Colon (tissue), 2 donors: ENCODE results near the gene TMEFF2.

Experiments used
- FAIRE-seq: peaks from 2 replicates; lab custom pipeline; 2012; peaks lifted over from hg19 to GRCh38; lab: Jason Lieb, UNC
- donor health status: control.
- donor health status: control.

TMEFF2 gene

DNA sequence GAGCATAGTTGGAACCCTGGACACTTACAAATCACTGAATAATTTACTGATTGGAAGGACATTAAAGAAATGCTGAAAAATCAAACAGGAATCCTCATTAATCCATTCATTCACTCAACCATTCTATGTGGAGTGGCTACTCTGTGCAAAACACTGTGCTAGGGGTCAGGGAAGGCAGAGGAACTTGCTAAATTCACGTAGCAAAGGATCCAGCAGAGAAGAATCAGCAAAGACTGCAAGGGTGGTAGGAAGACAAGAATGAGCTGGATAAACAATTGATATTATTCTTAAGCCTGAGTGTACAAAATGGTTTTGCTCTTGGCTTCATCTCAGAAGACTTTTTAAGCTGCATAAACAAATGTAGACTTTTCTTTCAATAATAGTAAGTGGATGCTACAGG, 183.5 kb downstream of the TMEFF2 start:
- FAIRE-seq: no peak

DNA sequence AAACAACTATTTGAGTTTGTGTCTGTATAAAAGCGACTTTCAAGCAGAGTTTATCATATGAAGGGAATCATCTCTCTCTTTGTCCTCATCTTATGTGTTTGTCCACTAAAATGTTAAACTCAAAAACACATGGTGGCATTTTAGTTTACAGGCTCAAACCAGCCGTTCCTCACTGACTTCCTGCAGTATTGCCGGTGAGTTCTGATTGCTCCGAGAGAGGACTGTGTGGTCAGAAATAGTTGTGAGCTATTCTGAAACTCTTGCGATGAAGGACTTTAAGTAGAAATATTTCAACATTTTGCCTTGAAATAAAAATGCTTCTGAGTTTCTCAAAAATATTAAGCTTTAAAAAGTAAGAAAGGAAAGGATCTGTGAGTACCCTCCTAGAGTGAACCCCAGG, 184.7 kb downstream of the TMEFF2 start:
- FAIRE-seq: no peak

DNA sequence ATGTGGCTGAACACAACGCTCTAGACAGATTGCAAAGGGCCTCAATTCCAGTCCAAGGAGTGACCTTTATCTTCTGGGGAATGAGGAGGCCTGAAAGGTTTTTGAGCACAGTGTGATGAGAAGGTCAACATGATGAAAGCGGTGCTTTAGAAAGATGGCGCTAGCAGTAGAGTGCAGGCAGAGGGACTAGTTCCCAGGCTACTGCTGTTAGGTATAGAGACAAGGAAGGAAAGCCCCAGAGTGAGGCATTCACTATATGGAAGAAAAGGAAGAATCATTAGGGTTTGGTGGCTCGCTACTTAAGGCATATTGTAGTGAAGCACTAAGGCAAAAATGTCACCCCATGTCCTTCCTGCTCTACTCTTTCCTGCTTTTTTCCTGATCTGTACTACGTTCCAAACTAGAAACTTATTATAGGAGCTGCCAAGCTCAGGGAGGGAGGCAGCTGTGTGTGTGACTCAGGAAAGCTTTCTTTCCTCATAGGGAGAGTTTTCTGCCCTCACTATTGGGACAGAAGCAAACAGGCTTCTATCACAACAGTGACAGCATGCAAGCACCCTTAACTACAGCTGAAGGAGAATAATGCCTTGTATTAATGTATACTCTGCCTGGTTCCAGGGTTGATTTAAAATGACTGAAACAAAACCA, 187.0 kb downstream of the TMEFF2 start:
- FAIRE-seq: no peak

- no peak for FAIRE-seq
Measured at GRCh38 chr2:192005211-192005610, 189.5 kb downstream of the TMEFF2 start.

GRCh38 chr2:192004188-192004963, 190.4 kb downstream of the TMEFF2 start:
- FAIRE-seq: no peak

DNA sequence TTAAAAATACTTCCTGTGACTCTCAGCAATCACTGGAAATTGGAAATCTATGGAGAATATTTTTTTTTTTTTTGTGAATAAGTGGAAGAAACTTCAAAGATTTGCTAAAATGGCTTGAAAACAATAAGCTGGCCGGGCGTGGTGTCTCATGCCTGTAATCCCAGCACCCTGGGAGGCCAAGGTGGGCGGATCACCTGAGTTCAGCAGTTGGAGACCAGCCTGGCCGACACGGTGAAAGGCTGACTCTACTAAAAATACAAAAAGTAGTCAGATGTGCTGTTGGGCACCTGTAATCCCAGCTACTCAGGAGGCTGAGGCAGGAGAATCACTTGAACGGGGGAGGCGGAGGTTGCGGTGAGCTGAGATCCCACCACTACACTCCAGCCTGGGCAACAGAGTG, 192.3 kb downstream of the TMEFF2 start:
- FAIRE-seq: no peak

DNA sequence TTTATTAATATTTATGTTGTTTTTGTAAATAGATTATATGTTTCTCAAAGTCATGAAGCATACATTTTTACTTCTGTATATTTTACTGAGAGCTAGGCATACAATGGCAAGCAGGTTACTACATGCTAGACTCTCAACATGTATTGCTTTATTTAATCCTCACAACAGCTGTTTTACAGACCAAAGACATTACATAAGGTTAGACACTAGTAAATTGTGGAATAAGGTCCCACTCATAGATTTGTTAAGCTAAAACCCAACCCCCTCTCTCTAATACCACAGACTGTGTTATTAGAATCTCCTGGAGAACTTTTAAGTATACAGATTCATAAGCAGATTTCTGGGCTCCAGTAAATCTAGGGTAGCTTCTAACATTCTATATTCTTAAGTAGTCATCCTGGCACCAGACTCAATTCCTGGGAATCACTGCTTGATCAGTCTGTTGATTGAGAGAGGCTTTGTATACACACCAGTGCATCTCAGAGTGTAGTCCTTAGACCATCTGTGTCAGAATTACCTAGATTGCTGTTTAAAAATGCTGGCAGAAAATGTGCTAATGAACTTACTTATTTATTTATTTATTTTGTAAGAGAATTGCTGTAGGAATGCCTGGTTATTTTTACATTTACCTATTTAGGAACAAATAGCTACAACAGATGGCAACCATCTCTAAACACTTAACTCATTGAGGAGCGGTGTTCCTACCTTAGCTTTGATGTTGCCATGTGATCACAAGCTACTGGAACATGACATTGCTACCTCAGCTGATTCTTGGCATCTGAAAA, 194.3 kb downstream of the TMEFF2 start:
- no peak for FAIRE-seq

GRCh38 chr2:191999101-191999841, 195.5 kb downstream of the TMEFF2 start:
- no peak for FAIRE-seq

DNA sequence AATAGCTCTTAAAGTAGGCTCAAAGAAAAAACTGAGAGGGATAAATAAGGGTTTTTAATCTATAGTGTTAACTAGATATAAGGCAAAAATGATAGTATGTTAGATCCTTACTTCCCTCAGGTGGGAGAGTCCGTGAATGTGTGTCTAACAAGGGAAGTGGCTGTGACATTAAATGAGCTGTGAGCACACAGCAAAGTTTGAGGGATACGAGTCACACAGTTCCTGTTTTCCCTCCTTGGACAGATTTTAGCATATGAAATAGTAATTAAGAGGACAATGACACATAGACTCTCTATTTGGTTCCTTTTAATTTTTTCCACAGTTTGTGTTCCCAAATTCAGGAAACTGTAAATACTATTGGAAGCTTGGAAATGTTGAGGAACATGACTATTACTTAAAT, 199.4 kb downstream of the TMEFF2 start:
- no peak for FAIRE-seq

- no peak for FAIRE-seq
Measured at GRCh38 chr2:191994749-191995148, 200.0 kb downstream of the TMEFF2 start.

DNA sequence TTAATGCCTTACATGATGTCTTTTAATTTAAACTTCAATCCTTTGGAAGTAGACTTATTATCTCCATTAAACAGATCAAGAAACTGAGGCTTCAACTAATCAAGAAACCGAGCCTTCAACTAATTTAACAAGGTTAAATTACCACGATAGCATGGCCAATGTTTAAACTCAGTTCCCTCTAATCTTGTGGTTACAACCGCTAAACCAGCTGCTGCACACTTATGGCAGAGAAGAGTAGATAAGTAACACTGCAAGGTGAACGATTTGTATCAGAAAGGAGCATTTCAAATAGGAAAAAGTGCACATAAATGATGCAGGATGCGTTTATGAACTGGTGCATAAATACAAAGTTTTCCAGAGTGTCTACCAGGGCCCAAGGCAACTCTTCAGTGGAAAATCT, 203.3 kb downstream of the TMEFF2 start:
- no peak for FAIRE-seq

- no peak for FAIRE-seq
Measured at GRCh38 chr2:191985740-191986139, 209.0 kb downstream of the TMEFF2 start.

DNA sequence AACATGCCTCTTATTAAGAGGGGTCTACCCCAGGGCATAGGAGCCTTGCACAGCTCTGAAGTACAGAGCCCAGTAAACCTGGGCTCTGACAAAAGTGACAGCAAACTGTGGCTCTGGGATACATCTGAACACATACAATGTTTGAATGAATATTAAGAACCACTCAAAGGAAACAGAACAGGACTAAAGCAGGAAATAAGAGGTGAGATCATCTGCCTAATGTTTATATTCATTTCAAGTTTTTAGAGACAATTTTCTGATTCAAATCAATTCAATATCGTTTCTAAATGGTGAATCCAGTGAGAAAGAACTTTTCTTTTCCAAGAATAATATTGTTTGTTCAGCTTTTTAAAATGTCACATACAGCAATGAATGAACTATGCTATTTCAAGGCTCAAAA, 211.1 kb downstream of the TMEFF2 start:
- FAIRE-seq: no peak

DNA sequence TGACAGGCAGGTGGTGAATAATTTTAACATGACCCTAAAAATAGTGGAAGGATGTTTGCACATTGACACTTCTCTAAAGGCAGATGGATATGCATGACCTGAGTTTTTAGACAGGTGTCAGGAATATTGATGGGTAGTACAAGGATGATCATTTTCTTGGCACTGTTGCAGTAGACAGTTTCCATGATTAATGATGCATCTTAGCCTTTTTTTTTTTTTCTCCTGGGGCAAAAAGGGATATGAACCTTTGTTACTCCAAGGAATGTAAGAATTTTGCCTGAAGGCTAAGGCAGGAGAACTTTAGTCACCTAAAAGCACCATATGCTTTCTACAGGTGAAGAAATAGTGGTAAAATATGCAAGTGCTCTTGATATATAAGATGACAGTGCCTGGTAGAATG, 211.5 kb downstream of the TMEFF2 start:
- FAIRE-seq: no peak

DNA sequence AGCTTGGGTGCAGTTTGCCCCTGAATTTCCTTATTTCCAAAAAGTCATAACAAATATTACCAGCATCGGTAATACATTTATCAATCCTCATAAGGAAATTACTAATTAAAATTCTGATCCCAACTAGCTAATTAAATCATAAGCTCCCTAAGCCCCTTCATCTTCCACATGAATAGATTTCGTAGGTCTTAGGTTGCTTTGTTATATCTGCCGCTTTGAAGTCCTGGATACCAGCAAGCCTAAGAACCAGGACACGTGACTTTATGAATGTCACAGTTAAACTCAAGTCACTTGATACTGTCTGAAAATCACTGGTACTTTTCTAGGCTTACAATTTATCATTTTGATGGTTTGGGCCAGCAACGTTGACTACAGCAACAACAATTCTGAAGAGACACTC, 213.0 kb downstream of the TMEFF2 start:
- FAIRE-seq: no peak

- FAIRE-seq: no peak
Measured at GRCh38 chr2:191980483-191980882, 214.2 kb downstream of the TMEFF2 start.

- no peak for FAIRE-seq
Measured at GRCh38 chr2:191979221-191979730, 215.5 kb downstream of the TMEFF2 start.

DNA sequence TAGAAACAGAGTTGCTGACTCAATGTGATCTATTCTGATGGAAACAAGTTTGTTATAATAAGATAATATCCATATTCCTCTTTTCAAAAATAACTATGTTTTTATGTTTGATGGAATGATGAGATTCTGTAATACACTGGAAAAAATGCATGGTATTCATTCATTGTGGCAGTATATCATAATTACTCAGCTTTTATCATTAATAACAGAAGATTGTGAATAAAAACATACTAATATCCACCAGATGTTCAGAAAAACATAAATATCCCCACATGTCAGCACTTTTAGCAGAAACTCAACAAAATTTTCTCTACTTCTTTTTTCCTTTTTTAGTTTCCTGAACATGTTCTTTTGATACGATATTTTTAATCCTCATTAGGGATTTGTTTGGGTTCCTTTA, 217.0 kb downstream of the TMEFF2 start:
- no peak for FAIRE-seq

GRCh38 chr2:191976436-191976835, 218.3 kb downstream of the TMEFF2 start:
- no peak for FAIRE-seq

DNA sequence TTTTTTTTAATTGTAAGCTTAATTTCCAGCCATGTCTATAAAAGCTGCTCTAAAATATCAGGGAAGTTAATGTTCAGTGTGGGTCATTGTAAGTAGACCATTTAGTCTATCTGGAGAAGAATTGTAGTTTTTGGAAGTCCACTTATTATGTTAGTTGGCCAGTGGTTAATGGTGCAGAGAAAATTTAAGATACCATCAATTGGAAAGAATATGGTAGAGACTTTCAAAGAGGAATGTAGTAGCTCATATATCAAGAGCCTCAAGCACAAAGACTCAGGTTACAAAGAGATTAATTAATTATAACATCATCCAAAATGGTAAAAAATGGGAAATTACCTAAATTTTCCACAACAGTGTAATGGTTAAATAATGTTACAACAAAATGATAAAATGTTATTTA, 220.1 kb downstream of the TMEFF2 start:
- no peak for FAIRE-seq

GRCh38 chr2:191970867-191971266, 223.9 kb downstream of the TMEFF2 start:
- no peak for FAIRE-seq

DNA sequence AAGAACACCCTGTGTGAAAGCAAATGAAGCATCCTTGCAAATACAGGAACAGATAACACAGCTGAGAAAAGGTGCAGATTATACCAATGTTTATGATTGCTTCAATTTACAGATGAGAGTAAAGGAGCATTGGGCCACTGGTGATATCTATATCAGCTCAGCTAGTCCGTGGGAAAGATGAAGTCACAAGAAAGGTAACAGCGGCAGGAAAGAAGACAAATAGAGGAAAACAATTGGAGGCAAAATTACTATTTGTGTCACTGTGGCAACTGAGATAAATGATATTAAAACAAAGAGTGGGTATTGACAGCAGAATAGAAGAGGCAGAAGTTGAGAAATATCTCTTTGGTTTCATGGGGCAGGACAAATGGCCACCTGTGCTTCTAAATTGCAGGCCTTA, 226.6 kb downstream of the TMEFF2 start:
- FAIRE-seq: no peak
